HepG2 (cell line): ENCODE results near the gene MOB3C. TPM values are rescaled to one million over a fixed set of nuclear protein-coding genes. Genes with fewer than 3 reads are reported as not detected.
A peak's percentile ranks its signal among the peaks of the same experiment; 100 is the strongest.

Experiments
- CCAR2 ChIP-seq: fragments of 200-400 bp; formaldehyde crosslinking; optimal IDR thresholded peaks from 2 replicates; pipeline ENCODE3; 2018; ENCODE audit warnings: low read depth, mild to moderate bottlenecking, low read length, moderate library complexity
- CHD2 ChIP-seq: IDR thresholded peaks from 2 replicates; pipeline ENCODE4 v1.6.1; 2011; ENCODE audit warnings: low read depth, low read length, improper control_type of control experiment
- ERF ChIP-seq: IDR thresholded peaks from 2 replicates; pipeline ENCODE4 v1.6.1; 2018; ENCODE audit warnings: missing biosample characterization, missing genetic modification reagents
- IKZF4 ChIP-seq: sonication (generic); formaldehyde crosslinking; IDR thresholded peaks from 2 replicates; pipeline ENCODE4 v1.5.1; 2020; ENCODE audit warnings: borderline replicate concordance, mild to moderate bottlenecking, low read depth, missing genetic modification reagents; ENCODE audit errors: not compliant biosample characterization
- JUND ChIP-seq: sonication (generic); formaldehyde crosslinking; IDR thresholded peaks from 2 replicates; pipeline ENCODE4 v1.8.0; 2022; ENCODE audit warnings: mild to moderate bottlenecking, missing genetic modification reagents
- KLF6 ChIP-seq: IDR thresholded peaks from 2 replicates; pipeline ENCODE4 v1.8.0; 2016; ENCODE audit warnings: missing biosample characterization, missing genetic modification reagents
- NFRKB ChIP-seq: fragments of 450-650 bp; IDR thresholded peaks from 2 replicates; pipeline ENCODE4 v1.6.1; 2017
- NR1H2 ChIP-seq: sonication (generic); formaldehyde crosslinking; IDR thresholded peaks from 2 replicates; pipeline ENCODE4 v1.8.1; 2022; ENCODE audit warnings: low read depth, missing genetic modification reagents, borderline replicate concordance
- NR2F2 ChIP-seq: IDR thresholded peaks from 2 replicates; pipeline ENCODE4 v1.6.1; 2012; ENCODE audit warnings: low read depth, inconsistent platforms, borderline replicate concordance
- RFXAP ChIP-seq: sonication (generic); formaldehyde crosslinking; IDR thresholded peaks from 2 replicates; pipeline ENCODE4 v1.4.0; 2020; ENCODE audit warnings: missing genetic modification reagents, borderline replicate concordance
- RXRB ChIP-seq: IDR thresholded peaks from 2 replicates; pipeline ENCODE4 v1.6.1; 2016; ENCODE audit warnings: borderline replicate concordance, missing genetic modification reagents, missing compliant biosample characterization
- SNAPC2 ChIP-seq: sonication (generic); formaldehyde crosslinking; IDR thresholded peaks from 2 replicates; pipeline ENCODE4 v1.8.1; 2022; ENCODE audit warnings: mild to moderate bottlenecking, missing genetic modification reagents
- ZBTB8A ChIP-seq: sonication (generic); formaldehyde crosslinking; IDR thresholded peaks from 2 replicates; pipeline ENCODE4 v1.4.0; 2020; ENCODE audit warnings: mild to moderate bottlenecking, low read depth, missing genetic modification reagents, borderline replicate concordance
- ZNF143 ChIP-seq: sonication (generic); formaldehyde crosslinking; IDR thresholded peaks from 2 replicates; pipeline ENCODE4 v1.4.0; 2020; ENCODE audit warnings: missing genetic modification reagents
- ZNF17 ChIP-seq: sonication (generic); formaldehyde crosslinking; IDR thresholded peaks from 2 replicates; pipeline ENCODE4 v1.5.0; 2020; ENCODE audit warnings: mild to moderate bottlenecking, missing genetic modification reagents
- ZNF292 ChIP-seq: sonication (generic); formaldehyde crosslinking; IDR thresholded peaks from 2 replicates; pipeline ENCODE4 v1.8.1; 2022; ENCODE audit warnings: mild to moderate bottlenecking, low read depth, missing genetic modification reagents, borderline replicate concordance
- ZNF326 ChIP-seq: sonication (generic); formaldehyde crosslinking; IDR thresholded peaks from 2 replicates; pipeline ENCODE4 v1.4.0; 2020; ENCODE audit warnings: missing genetic modification reagents, borderline replicate concordance
- ZNF33B ChIP-seq: sonication (generic); formaldehyde crosslinking; IDR thresholded peaks from 2 replicates; pipeline ENCODE4 v1.5.1; 2020; ENCODE audit warnings: mild to moderate bottlenecking, missing genetic modification reagents
- ZNF367 ChIP-seq: sonication (generic); formaldehyde crosslinking; IDR thresholded peaks from 2 replicates; pipeline ENCODE4 v1.4.0; 2020; ENCODE audit warnings: missing genetic modification reagents, borderline replicate concordance
- ZNF652 ChIP-seq: IDR thresholded peaks from 2 replicates; pipeline ENCODE4 v1.6.1; 2016; ENCODE audit warnings: low read depth, borderline replicate concordance
- ZNF709 ChIP-seq: sonication (generic); formaldehyde crosslinking; IDR thresholded peaks from 2 replicates; pipeline ENCODE4 v1.5.0; 2020; ENCODE audit warnings: mild to moderate bottlenecking, missing genetic modification reagents
- ZNF780A ChIP-seq: sonication (generic); formaldehyde crosslinking; IDR thresholded peaks from 2 replicates; pipeline ENCODE4 v1.8.0; 2022; ENCODE audit warnings: mild to moderate bottlenecking, missing genetic modification reagents, moderate library complexity
- polyA plus RNA-seq, 8 experiments: library from polyadenylated mRNA; depleted of rRNA in 3 of 8; stranded (reverse) in 7 of 8; unstranded in 1 of 8; fragments of >200 nt; fragmentation: Illumina TruSeq in 4 of 8; extraction: Trizol in 4 of 8; gene quantifications; 2 replicates each; pipeline versions ENCODE4 v1.2.1 to v1.2.3, GENCODE V29; 2011 to 2016; ENCODE audit warnings: low read depth in 4 of 8, missing spikeins in 1 of 8, mixed read lengths in 1 of 8; ENCODE audit not compliant: insufficient read depth in 1 of 8
- total RNA-seq, 5 experiments: library from RNA; depleted of rRNA; stranded (reverse); fragments of >200 nt; fragmentation: Illumina TruSeq; extraction: Trizol; gene quantifications; 2 replicates each; pipeline ENCODE4 v1.2.3, GENCODE V29; 2016; ENCODE audit warnings: low read depth in 1 of 5
- TF ChIP-seq, protein P1 (sequence below): sonication (generic); formaldehyde crosslinking; IDR thresholded peaks from 2 replicates; pipeline ENCODE4 v1.8.0; 2022; ENCODE audit warnings: mild to moderate bottlenecking, missing genetic modification reagents, borderline replicate concordance
- TF ChIP-seq, protein P2 (sequence below), 2 experiments: sonication (generic) in 1 of 2; formaldehyde crosslinking in 1 of 2; IDR thresholded peaks; 2 replicates each; pipeline versions ENCODE4 v1.4.0 to v1.6.1; 2016 to 2020; ENCODE audit warnings: borderline replicate concordance in 1 of 2, low read depth in 1 of 2, mild to moderate bottlenecking in 1 of 2, missing genetic modification reagents in 1 of 2
- TF ChIP-seq, protein P3 (sequence below): sonication (generic); formaldehyde crosslinking; IDR thresholded peaks from 2 replicates; pipeline ENCODE4 v1.4.0; 2020; ENCODE audit warnings: mild to moderate bottlenecking, missing genetic modification reagents

MOB3C gene
- total and polyA plus RNA-seq, 2 of the 13 experiments (the other 11 are each of a cell fraction or from before 2014, with no cell fraction given): 3.5 to 4.1 TPM

DNA sequence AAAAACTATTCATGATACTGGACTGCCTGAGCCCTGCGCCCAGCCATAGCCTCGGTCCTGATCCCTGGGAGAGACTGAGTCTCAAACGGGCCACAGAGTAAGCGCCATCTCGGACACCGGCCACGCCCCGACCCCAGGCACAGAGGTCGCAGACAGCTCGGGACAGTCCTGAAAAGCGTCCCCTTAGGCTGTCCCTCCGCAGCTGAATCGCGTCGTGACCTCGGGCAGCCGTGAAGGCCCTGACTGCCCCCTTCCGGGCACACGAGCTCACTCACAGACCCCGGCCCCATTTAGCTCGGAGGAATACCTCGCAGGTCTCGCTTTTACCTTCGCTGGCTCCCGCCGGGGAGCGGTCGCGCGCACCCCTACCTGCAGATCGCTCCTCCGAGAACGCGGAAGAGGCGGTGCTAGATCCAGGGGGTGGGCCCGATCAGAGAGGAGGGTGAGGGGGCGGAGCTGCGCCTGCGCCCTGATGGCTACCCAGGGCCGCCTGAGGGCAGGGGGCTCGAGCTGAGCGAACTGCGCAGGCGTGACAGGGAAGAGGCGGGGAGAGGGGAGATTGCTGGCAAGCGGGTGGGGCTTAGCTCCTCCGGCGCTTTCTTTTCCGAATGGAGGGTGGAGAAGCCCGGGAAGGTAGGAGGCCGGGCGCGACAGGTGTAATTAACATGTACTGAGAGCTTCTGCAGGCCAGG is 12.6 kb downstream of the MOB3C start, which contains the start of gene MKNK1 (continued):
- TF ChIP-seq, protein P1, sequence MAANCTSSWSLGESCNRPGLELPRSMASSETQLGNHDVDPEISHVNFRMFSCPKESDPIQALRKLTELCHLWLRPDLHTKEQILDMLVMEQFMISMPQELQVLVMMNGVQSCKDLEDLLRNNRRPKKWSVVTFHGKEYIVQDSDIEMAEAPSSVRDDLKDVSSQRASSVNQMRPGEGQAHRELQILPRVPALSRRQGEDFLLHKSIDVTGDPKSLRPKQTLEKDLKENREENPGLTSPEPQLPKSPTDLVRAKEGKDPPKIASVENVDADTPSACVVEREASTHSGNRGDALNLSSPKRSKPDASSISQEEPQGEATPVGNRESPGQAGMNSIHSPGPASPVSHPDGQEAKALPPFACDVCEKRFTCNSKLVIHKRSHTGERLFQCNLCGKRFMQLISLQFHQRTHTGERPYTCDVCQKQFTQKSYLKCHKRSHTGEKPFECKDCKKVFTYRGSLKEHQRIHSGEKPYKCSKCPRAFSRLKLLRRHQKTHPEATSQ (CRISPR knock-in tag): no peak
- TF ChIP-seq CHD2: no peak
- TF ChIP-seq IKZF4 (CRISPR knock-in tag): no peak
- TF ChIP-seq ZNF17 (CRISPR knock-in tag): no peak
- no peak for TF ChIP-seq ZNF652 (CRISPR knock-in tag)
- TF ChIP-seq ZNF292 (CRISPR knock-in tag): no peak
- no peak for TF ChIP-seq ZBTB8A (CRISPR knock-in tag)
- TF ChIP-seq ZNF143 (CRISPR knock-in tag): no peak; the same call in 1 of the 2 replicates
- TF ChIP-seq NR1H2 (CRISPR knock-in tag): no peak
- 0 out of 2 replicates have a peak, but pooled peaks have one; percentile 41 for TF ChIP-seq ZNF33B (CRISPR knock-in tag)
- TF ChIP-seq, protein P2, sequence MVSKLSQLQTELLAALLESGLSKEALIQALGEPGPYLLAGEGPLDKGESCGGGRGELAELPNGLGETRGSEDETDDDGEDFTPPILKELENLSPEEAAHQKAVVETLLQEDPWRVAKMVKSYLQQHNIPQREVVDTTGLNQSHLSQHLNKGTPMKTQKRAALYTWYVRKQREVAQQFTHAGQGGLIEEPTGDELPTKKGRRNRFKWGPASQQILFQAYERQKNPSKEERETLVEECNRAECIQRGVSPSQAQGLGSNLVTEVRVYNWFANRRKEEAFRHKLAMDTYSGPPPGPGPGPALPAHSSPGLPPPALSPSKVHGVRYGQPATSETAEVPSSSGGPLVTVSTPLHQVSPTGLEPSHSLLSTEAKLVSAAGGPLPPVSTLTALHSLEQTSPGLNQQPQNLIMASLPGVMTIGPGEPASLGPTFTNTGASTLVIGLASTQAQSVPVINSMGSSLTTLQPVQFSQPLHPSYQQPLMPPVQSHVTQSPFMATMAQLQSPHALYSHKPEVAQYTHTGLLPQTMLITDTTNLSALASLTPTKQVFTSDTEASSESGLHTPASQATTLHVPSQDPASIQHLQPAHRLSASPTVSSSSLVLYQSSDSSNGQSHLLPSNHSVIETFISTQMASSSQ (IDR thresholded peaks at IDR 0.05; ENCODE audit: low read depth): no peak
- TF ChIP-seq, protein P2 (CRISPR knock-in tag; IDR thresholded peaks at IDR 0.05; ENCODE audit: borderline replicate concordance): no peak
- TF ChIP-seq ZNF326: no peak
- TF ChIP-seq NFRKB: no peak
- TF ChIP-seq RXRB: peak; percentile 62
- TF ChIP-seq, protein P3, sequence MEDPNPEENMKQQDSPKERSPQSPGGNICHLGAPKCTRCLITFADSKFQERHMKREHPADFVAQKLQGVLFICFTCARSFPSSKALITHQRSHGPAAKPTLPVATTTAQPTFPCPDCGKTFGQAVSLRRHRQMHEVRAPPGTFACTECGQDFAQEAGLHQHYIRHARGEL: no peak
- no peak for TF ChIP-seq SNAPC2
- TF ChIP-seq ERF: no peak
- no peak for TF ChIP-seq ZNF709
- TF ChIP-seq ZNF367 (CRISPR knock-in tag): no peak
- TF ChIP-seq CCAR2: no peak
- no peak for TF ChIP-seq JUND
- TF ChIP-seq RFXAP (CRISPR knock-in tag): peak; percentile 73; the same call in 1 of the 2 replicates
- no peak for TF ChIP-seq ZNF780A (CRISPR knock-in tag)
- TF ChIP-seq KLF6 (CRISPR knock-in tag): no peak
- TF ChIP-seq NR2F2: no peak
